ENCODE data around the gene TMEM175. TPM values are rescaled to one million over a fixed set of nuclear protein-coding genes. Genes with fewer than 3 reads are reported as not detected.

Gene TMEM175
- total and polyA plus RNA-seq, 7 donors, result 4.6 to 42.6 (median 30.5) TPM

GRCh38 chr4:906339-907102, 25.7 kb upstream of the TMEM175 start:
- no peaks in the 10 kb centered on the region for H3K4me1 ChIP-seq
- no peaks in the 10 kb centered on the region for H3K9me3 ChIP-seq
- H3K36me3 ChIP-seq, result peaks cover 2 to 36% (median 12%) of the 10 kb centered on the region in 4 donors
- no peak overlapping the region for H3K27ac ChIP-seq
- intact Hi-C loops (cut with DNase I), result no loop called here
- H3K27me3 ChIP-seq, result no peaks in the 10 kb centered on the region
- H3K4me3 ChIP-seq, result no peak overlapping the region
- DNase-seq, result no peak
- WGBS, 2 donors, result 96 to 98% methylated on average over 20 of the region's 20 CpGs
- TF ChIP-seq CTCF (IDR thresholded peaks at IDR 0.05) (no peak), EP300 (IDR thresholded peaks at IDR 0.05) (no peak)

DNA sequence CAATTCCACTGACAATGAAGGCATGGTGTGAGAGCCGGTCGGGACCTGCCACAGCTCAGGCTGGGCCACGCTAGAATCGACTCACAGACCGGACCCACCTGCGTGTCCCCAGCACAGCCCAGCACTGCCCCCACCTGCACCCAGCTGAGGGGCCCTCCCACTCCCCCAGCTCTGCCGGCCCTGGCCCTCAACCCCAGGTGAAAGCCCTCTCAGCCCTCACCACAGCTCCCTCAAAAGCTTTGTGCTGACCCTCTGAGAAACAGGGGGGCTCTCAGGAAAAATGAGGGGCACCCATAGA, 25.2 kb upstream of the TMEM175 start:
- intact Hi-C loops (cut with DNase I), result no loop called here
- no peak for TF ChIP-seq POLR2AphosphoS5 (IDR thresholded peaks at IDR 0.05)
- no peak for TF ChIP-seq EP300 (IDR thresholded peaks at IDR 0.05)
- TF ChIP-seq POLR2A (IDR thresholded peaks at IDR 0.05), result no peak
- TF ChIP-seq CTCF (IDR thresholded peaks at IDR 0.05), result no peak
- Histone ChIP-seq H3K27ac (no peak overlapping the region), H3K4me3 (no peak overlapping the region), H3K9me3 (no peaks in the 10 kb centered on the region), H3K36me3 (peaks cover 7 to 41% (median 17%) of the 10 kb centered on the region in 4 donors), H3K27me3 (no peaks in the 10 kb centered on the region), H3K4me1 (no peaks in the 10 kb centered on the region)
- DNase-seq, result no peak
- 96 to 97% methylated on average over 7 of the region's 7 CpGs for WGBS, 2 donors

- H3K27me3 ChIP-seq, result no peaks in the 10 kb centered on the region
- DNase-seq, result no peak
These were observed 24.4 kb upstream of the TMEM175 start for GRCh38 chr4:907691-908425.

DNA sequence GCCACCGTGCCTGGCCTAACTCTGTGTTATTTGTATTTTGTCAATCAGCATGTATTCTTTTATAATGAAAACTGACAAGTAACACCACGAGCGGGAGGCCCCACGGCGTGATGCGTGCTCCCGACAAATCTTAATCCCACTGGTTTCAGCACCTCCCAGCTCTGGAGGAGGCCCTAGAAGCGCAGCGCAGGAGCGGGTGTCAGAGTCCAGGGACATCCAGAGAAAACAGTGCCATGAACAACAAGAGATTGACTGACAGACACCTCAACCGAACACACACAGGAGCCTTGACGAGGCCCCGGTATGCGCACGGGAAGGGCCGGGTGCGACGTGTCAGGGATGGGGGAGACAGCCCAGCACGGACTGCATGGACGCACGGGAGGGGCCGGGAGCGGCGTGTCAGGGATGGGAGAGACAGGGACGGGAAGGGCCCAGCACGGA, 23.1 kb upstream of the TMEM175 start:
- TF ChIP-seq EP300 (IDR thresholded peaks at IDR 0.05), result no peak
- TF ChIP-seq CTCF (IDR thresholded peaks at IDR 0.05), result no peak
- no peak for TF ChIP-seq POLR2AphosphoS5 (IDR thresholded peaks at IDR 0.05)
- TF ChIP-seq POLR2A (IDR thresholded peaks at IDR 0.05), result no peak
- Histone ChIP-seq H3K9me3 (no peaks in the 10 kb centered on the region), H3K36me3 (peaks cover 9 to 43% (median 18%) of the 10 kb centered on the region in 4 donors), H3K27ac (no peak overlapping the region), H3K4me3 (no peak overlapping the region), H3K27me3 (no peaks in the 10 kb centered on the region), H3K4me1 (no peaks in the 10 kb centered on the region)
- 97 to 98% methylated on average over 26 of the region's 26 CpGs for WGBS, 2 donors
- intact Hi-C loops (cut with DNase I), result no loop called here
- no peak for DNase-seq

More at GRCh38 chr4:907691-908425, 24.4 kb upstream of the TMEM175 start:
- intact Hi-C loops (cut with DNase I), result no loop called here
- no peak overlapping the region for H3K27ac ChIP-seq
- no peaks in the 10 kb centered on the region for H3K4me1 ChIP-seq
- TF ChIP-seq EP300 (IDR thresholded peaks at IDR 0.05) (no peak), POLR2A (IDR thresholded peaks at IDR 0.05) (no peak), POLR2AphosphoS5 (IDR thresholded peaks at IDR 0.05) (no peak)
- no peaks in the 10 kb centered on the region for H3K9me3 ChIP-seq
- H3K4me3 ChIP-seq, result no peak overlapping the region
- peaks cover 9 to 49% (median 22%) of the 10 kb centered on the region in 4 donors for H3K36me3 ChIP-seq
- WGBS, 2 donors, result 87 to 92% methylated on average over 35 of the region's 35 CpGs

GRCh38 chr4:909821-910220, 22.4 kb upstream of the TMEM175 start:
- no peak overlapping the region for H3K27ac ChIP-seq
- H3K4me3 ChIP-seq, result no peak overlapping the region
- WGBS, 2 donors, result 95% methylated on average over 12 of the region's 12 CpGs
- H3K9me3 ChIP-seq, result no peaks in the 10 kb centered on the region
- TF ChIP-seq POLR2AphosphoS5 (IDR thresholded peaks at IDR 0.05) (no peak), CTCF (IDR thresholded peaks at IDR 0.05) (no peak), POLR2A (IDR thresholded peaks at IDR 0.05) (no peak), EP300 (IDR thresholded peaks at IDR 0.05) (no peak)
- peaks cover 9 to 37% (median 14%) of the 10 kb centered on the region in 4 donors for H3K36me3 ChIP-seq
- no peaks in the 10 kb centered on the region for H3K4me1 ChIP-seq
- DNase-seq, result no peak
- no peaks in the 10 kb centered on the region for H3K27me3 ChIP-seq
- intact Hi-C loops (cut with DNase I), result no loop called here
